ENCODE data around the gene ABCC5.
"Not testable (repeated sequence)": the region's sequence is repeated elsewhere in the genome, so short reads cannot be mapped to it uniquely, and the experiment has no call there.

The ABCC5 gene

GRCh38 chr3:183883291-183884096, 134.2 kb downstream of the ABCC5 start:
- Histone ChIP-seq H3K9me3 (ENCODE audit: control insufficient read depth, low read length) (no peaks in the 10 kb centered on the region), H3K27me3 (replicated peaks; ENCODE audit: control insufficient read depth, insufficient read depth, low read length, poor library complexity, severe bottlenecking) (no peaks in the 10 kb centered on the region), H3K27ac (ENCODE audit: insufficient read depth, low read length, poor library complexity, severe bottlenecking) (no peak overlapping the region), H3K36me3 (ENCODE audit: control insufficient read depth, insufficient read depth, low read length) (peaks cover 1% of the 10 kb centered on the region), H3K4me1 (ENCODE audit: control insufficient read depth, insufficient read depth, low read length, poor library complexity, severe bottlenecking) (peaks cover 15% of the 10 kb centered on the region), H3K4me3 (ENCODE audit: insufficient read depth, low read depth, low read length, poor library complexity, severe bottlenecking) (peak overlapping the region; percentile 97)
- no peak for DNase-seq

DNA sequence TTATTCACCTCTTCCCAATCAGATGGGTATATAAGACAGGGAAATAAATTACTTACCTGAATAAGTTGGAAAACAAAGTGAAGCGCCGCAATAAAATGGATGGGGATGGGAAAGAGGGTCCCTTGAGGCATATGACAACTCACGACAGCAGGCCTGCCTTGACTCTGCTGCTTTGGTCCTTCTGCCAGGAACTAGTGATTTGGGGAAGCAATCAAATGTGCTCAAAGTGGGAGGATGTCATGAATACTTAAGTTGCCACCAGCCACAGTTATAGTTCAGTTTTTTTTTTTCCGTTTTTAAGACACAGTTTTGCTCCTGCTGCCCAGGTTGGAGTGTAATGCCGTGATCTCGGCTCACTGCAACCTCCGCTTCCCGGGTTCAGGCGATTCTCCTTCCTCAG, 137.6 kb downstream of the ABCC5 start:
- Histone ChIP-seq H3K27ac (ENCODE audit: insufficient read depth, low read length, poor library complexity, severe bottlenecking) (no peak overlapping the region), H3K4me3 (ENCODE audit: insufficient read depth, low read depth, low read length, poor library complexity, severe bottlenecking) (no peak overlapping the region), H3K4me1 (ENCODE audit: control insufficient read depth, insufficient read depth, low read length, poor library complexity, severe bottlenecking) (peaks cover 15% of the 10 kb centered on the region), H3K9me3 (ENCODE audit: control insufficient read depth, low read length) (no peaks in the 10 kb centered on the region), H3K36me3 (ENCODE audit: control insufficient read depth, insufficient read depth, low read length) (peaks cover 3% of the 10 kb centered on the region), H3K27me3 (replicated peaks; ENCODE audit: control insufficient read depth, insufficient read depth, low read length, poor library complexity, severe bottlenecking) (no peaks in the 10 kb centered on the region)
- no peak for DNase-seq

GRCh38 chr3:183879243-183879642, 138.4 kb downstream of the ABCC5 start:
- H3K27ac ChIP-seq (ENCODE audit: insufficient read depth, low read length, poor library complexity, severe bottlenecking): no peak overlapping the region
- no peaks in the 10 kb centered on the region for H3K27me3 ChIP-seq (replicated peaks; ENCODE audit: control insufficient read depth, insufficient read depth, low read length, poor library complexity, severe bottlenecking)
- peaks cover 15% of the 10 kb centered on the region for H3K4me1 ChIP-seq (ENCODE audit: control insufficient read depth, insufficient read depth, low read length, poor library complexity, severe bottlenecking)
- no peaks in the 10 kb centered on the region for H3K9me3 ChIP-seq (ENCODE audit: control insufficient read depth, low read length)
- H3K36me3 ChIP-seq (ENCODE audit: control insufficient read depth, insufficient read depth, low read length): peaks cover 3% of the 10 kb centered on the region
- DNase-seq: no peak
- no peak overlapping the region for H3K4me3 ChIP-seq (ENCODE audit: insufficient read depth, low read depth, low read length, poor library complexity, severe bottlenecking)

DNA sequence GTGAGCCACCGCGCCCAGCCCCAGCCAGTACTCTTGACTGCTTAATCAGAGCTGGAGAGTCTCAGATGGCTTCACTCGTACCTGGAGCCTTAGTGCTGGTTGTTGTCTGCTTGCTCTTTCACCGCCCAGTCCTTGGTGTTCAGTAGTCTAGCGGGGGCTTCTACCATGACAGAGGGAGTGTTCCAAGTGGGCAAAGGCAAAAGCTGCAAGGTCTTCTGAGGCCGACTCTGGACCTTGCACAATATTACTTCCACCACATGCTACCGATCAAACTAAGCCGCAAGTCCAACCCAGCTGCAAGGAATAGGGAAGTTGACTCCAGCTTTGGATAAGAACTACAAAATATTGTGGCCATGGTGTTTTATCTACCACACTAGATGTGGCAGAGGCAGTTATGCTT, 139.6 kb downstream of the ABCC5 start:
- Histone ChIP-seq H3K36me3 (ENCODE audit: control insufficient read depth, insufficient read depth, low read length) (peaks cover 3% of the 10 kb centered on the region), H3K9me3 (ENCODE audit: control insufficient read depth, low read length) (no peaks in the 10 kb centered on the region), H3K4me1 (ENCODE audit: control insufficient read depth, insufficient read depth, low read length, poor library complexity, severe bottlenecking) (peaks cover 7% of the 10 kb centered on the region), H3K27me3 (replicated peaks; ENCODE audit: control insufficient read depth, insufficient read depth, low read length, poor library complexity, severe bottlenecking) (no peaks in the 10 kb centered on the region), H3K27ac (ENCODE audit: insufficient read depth, low read length, poor library complexity, severe bottlenecking) (no peak overlapping the region), H3K4me3 (ENCODE audit: insufficient read depth, low read depth, low read length, poor library complexity, severe bottlenecking) (no peak overlapping the region)
- DNase-seq: no peak

- not testable (repeated sequence) for DNase-seq; H3K36me3 ChIP-seq (ENCODE audit: control insufficient read depth, insufficient read depth, low read length); H3K4me1 ChIP-seq (ENCODE audit: control insufficient read depth, insufficient read depth, low read length, poor library complexity, severe bottlenecking); H3K4me3 ChIP-seq (ENCODE audit: insufficient read depth, low read depth, low read length, poor library complexity, severe bottlenecking); H3K27ac ChIP-seq (ENCODE audit: insufficient read depth, low read length, poor library complexity, severe bottlenecking); H3K27me3 ChIP-seq (replicated peaks; ENCODE audit: control insufficient read depth, insufficient read depth, low read length, poor library complexity, severe bottlenecking); H3K9me3 ChIP-seq (ENCODE audit: control insufficient read depth, low read length)
These were observed 140.5 kb downstream of the ABCC5 start for GRCh38 chr3:183877227-183877626.

DNA sequence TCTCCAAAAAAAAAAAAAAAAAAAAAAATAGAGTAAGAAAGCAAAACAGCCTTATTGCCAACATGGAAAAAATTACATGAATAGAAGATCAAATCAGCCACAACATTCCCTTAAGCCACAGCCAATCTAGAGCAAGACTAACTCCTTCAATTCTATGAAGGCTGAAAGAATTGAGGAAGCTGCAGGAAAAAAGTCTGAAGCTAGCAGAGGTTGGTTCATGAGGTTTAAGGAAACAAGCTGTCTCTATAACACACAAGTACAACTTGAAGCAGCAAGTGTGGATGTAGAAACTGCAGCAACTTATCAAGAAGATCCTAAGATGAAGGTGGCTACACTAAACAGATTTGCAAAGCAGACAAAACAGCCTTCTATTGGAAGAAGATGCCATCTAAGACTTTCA, 142.3 kb downstream of the ABCC5 start:
- Histone ChIP-seq H3K4me1 (ENCODE audit: control insufficient read depth, insufficient read depth, low read length, poor library complexity, severe bottlenecking) (no peaks in the 10 kb centered on the region), H3K36me3 (ENCODE audit: control insufficient read depth, insufficient read depth, low read length) (peaks cover 3% of the 10 kb centered on the region), H3K4me3 (ENCODE audit: insufficient read depth, low read depth, low read length, poor library complexity, severe bottlenecking) (no peak overlapping the region), H3K9me3 (ENCODE audit: control insufficient read depth, low read length) (no peaks in the 10 kb centered on the region), H3K27me3 (replicated peaks; ENCODE audit: control insufficient read depth, insufficient read depth, low read length, poor library complexity, severe bottlenecking) (no peaks in the 10 kb centered on the region), H3K27ac (ENCODE audit: insufficient read depth, low read length, poor library complexity, severe bottlenecking) (no peak overlapping the region)
- DNase-seq: no peak

- no peak for DNase-seq
- H3K27ac ChIP-seq (ENCODE audit: insufficient read depth, low read length, poor library complexity, severe bottlenecking): no peak overlapping the region
- H3K36me3 ChIP-seq (ENCODE audit: control insufficient read depth, insufficient read depth, low read length): peaks cover 3% of the 10 kb centered on the region
- H3K4me3 ChIP-seq (ENCODE audit: insufficient read depth, low read depth, low read length, poor library complexity, severe bottlenecking): no peak overlapping the region
- H3K9me3 ChIP-seq (ENCODE audit: control insufficient read depth, low read length): no peaks in the 10 kb centered on the region
- H3K27me3 ChIP-seq (replicated peaks; ENCODE audit: control insufficient read depth, insufficient read depth, low read length, poor library complexity, severe bottlenecking): no peaks in the 10 kb centered on the region
- H3K4me1 ChIP-seq (ENCODE audit: control insufficient read depth, insufficient read depth, low read length, poor library complexity, severe bottlenecking): no peaks in the 10 kb centered on the region
These were observed 143.8 kb downstream of the ABCC5 start for GRCh38 chr3:183873914-183874313.

GRCh38 chr3:183871541-183871940, 146.1 kb downstream of the ABCC5 start:
- no peaks in the 10 kb centered on the region for H3K4me1 ChIP-seq (ENCODE audit: control insufficient read depth, insufficient read depth, low read length, poor library complexity, severe bottlenecking)
- no peak for DNase-seq
- H3K27ac ChIP-seq (ENCODE audit: insufficient read depth, low read length, poor library complexity, severe bottlenecking): no peak overlapping the region
- no peaks in the 10 kb centered on the region for H3K9me3 ChIP-seq (ENCODE audit: control insufficient read depth, low read length)
- H3K4me3 ChIP-seq (ENCODE audit: insufficient read depth, low read depth, low read length, poor library complexity, severe bottlenecking): no peak overlapping the region
- peaks cover 13% of the 10 kb centered on the region for H3K36me3 ChIP-seq (ENCODE audit: control insufficient read depth, insufficient read depth, low read length)
- H3K27me3 ChIP-seq (replicated peaks; ENCODE audit: control insufficient read depth, insufficient read depth, low read length, poor library complexity, severe bottlenecking): no peaks in the 10 kb centered on the region

- no peak for DNase-seq
- peaks cover 20% of the 10 kb centered on the region for H3K36me3 ChIP-seq (ENCODE audit: control insufficient read depth, insufficient read depth, low read length)
- H3K27ac ChIP-seq (ENCODE audit: insufficient read depth, low read length, poor library complexity, severe bottlenecking): no peak overlapping the region
- H3K4me1 ChIP-seq (ENCODE audit: control insufficient read depth, insufficient read depth, low read length, poor library complexity, severe bottlenecking): no peaks in the 10 kb centered on the region
- no peaks in the 10 kb centered on the region for H3K9me3 ChIP-seq (ENCODE audit: control insufficient read depth, low read length)
- H3K27me3 ChIP-seq (replicated peaks; ENCODE audit: control insufficient read depth, insufficient read depth, low read length, poor library complexity, severe bottlenecking): no peaks in the 10 kb centered on the region
- no peak overlapping the region for H3K4me3 ChIP-seq (ENCODE audit: insufficient read depth, low read depth, low read length, poor library complexity, severe bottlenecking)
These were observed 147.1 kb downstream of the ABCC5 start for GRCh38 chr3:183870563-183870962.

Data from effector memory CD4-positive, alpha-beta T cell (primary cell).